A549 (cell line): ENCODE measurements around the gene NMT1. TPM values are rescaled to one million over a fixed set of nuclear protein-coding genes. Genes with fewer than 3 reads are reported as not detected.

Source experiments
- CBX8 ChIP-seq: fragments of 200-600 bp; sonication (generic); IDR thresholded peaks from 2 replicates; pipeline ENCODE4 v1.6.1; 2016
- CEBPB ChIP-seq, 2 experiments: fragments of >200 bp in 1 of 2; sonication (Bioruptor Twin) in 1 of 2; formaldehyde crosslinking in 1 of 2; IDR thresholded peaks; 2 replicates each; pipeline ENCODE4 v1.6.1; 2012 to 2016
- CHD4 ChIP-seq: fragments of 200-600 bp; sonication (generic); IDR thresholded peaks from 2 replicates; pipeline ENCODE4 v1.6.1; 2016; ENCODE audit warnings: antibody characterized with exemption, mild to moderate bottlenecking, borderline replicate concordance
- EHF ChIP-seq: fragments of 250-450 bp; sonication (Bioruptor Pico); IDR thresholded peaks from 2 replicates; pipeline ENCODE4 v1.5.0; 2020; ENCODE audit warnings: mild to moderate bottlenecking
- EP300 ChIP-seq, 2 experiments: fragments of >200 bp; sonication (Bioruptor Twin); formaldehyde crosslinking; IDR thresholded peaks; 2 replicates in 1 of 2; 3 replicates in 1 of 2; pipeline ENCODE4 v1.6.1; 2016 to 2017
- FOSL2 ChIP-seq, 2 experiments: fragments of 450-650 bp in 1 of 2; fragments of >200 bp in 1 of 2; sonication (Bioruptor Twin) in 1 of 2; formaldehyde crosslinking; IDR thresholded peaks; 2 replicates each; pipeline versions ENCODE4 v1.5.0 to v1.6.1; 2016 to 2020; ENCODE audit warnings: mild to moderate bottlenecking in 1 of 2, moderate library complexity in 1 of 2
- GATA3 ChIP-seq: IDR thresholded peaks from 2 replicates; pipeline ENCODE4 v1.6.1; 2012; ENCODE audit warnings: borderline replicate concordance
- JUN ChIP-seq, 2 experiments: fragments of >200 bp; sonication (Bioruptor Twin); formaldehyde crosslinking; IDR thresholded peaks; 2 replicates in 1 of 2; 3 replicates in 1 of 2; pipeline ENCODE4 v1.6.1; 2016 to 2017
- KDM5A ChIP-seq: fragments of 200-600 bp; sonication (generic); IDR thresholded peaks from 2 replicates; pipeline ENCODE4 v1.6.1; 2016; ENCODE audit warnings: antibody characterized with exemption, mild to moderate bottlenecking
- MYC ChIP-seq: IDR thresholded peaks from 2 replicates; pipeline ENCODE4 v1.6.1; 2012; ENCODE audit warnings: mild to moderate bottlenecking, inconsistent platforms, low read length, improper control_type of control experiment, borderline replicate concordance
- RCOR1 ChIP-seq: fragments of 150-350 bp; IDR thresholded peaks from 2 replicates; pipeline ENCODE4 v1.6.1; 2014; ENCODE audit warnings: antibody characterized with exemption, low read length, low read depth
- TP53 ChIP-seq: fragments of 250-450 bp; sonication (Bioruptor Pico); IDR thresholded peaks from 2 replicates; pipeline ENCODE4 v1.5.0; 2021; ENCODE audit warnings: mild to moderate bottlenecking, moderate library complexity
- ZFP36 ChIP-seq: fragments of 450-650 bp; IDR thresholded peaks from 2 replicates; pipeline ENCODE4 v1.6.1; 2014; ENCODE audit warnings: borderline replicate concordance; ENCODE audit not compliant: partially characterized antibody
- ZNF302 ChIP-seq: fragments of 250-450 bp; sonication (Bioruptor Pico); IDR thresholded peaks from 2 replicates; pipeline ENCODE4 v1.9.0; 2021; ENCODE audit warnings: inconsistent platforms, mild to moderate bottlenecking, moderate library complexity
- polyA plus RNA-seq, 4 experiments: library from polyadenylated mRNA; depleted of rRNA in 3 of 4; stranded (reverse); fragments of >200 nt; fragmentation: RNase III in 1 of 4; extraction: RNeasy Plus Mini Kit Qiagen cat#74134 plus additional on column Dnase treatment in 1 of 4; gene quantifications; 2 replicates in 3 of 4; 3 replicates in 1 of 4; pipeline ENCODE4 v1.2.3, GENCODE V29; 2011 to 2017
- TF ChIP-seq, protein P1 (sequence below): IDR thresholded peaks from 2 replicates; pipeline ENCODE4 v1.6.1; 2012; ENCODE audit warnings: low read depth, borderline replicate concordance
- TF ChIP-seq, protein P2 (sequence below): fragments of 250-450 bp; sonication (Bioruptor Pico); IDR thresholded peaks from 2 replicates; pipeline ENCODE4 v1.5.0; 2020; ENCODE audit warnings: low read depth, mild to moderate bottlenecking, moderate library complexity
- TF ChIP-seq, protein P3 (sequence below): fragments of 200-600 bp; sonication (generic); IDR thresholded peaks from 2 replicates; pipeline ENCODE4 v1.6.1; 2016; ENCODE audit warnings: antibody characterized with exemption, mild to moderate bottlenecking, moderate library complexity
- TF ChIP-seq, protein P4 (sequence below): IDR thresholded peaks from 2 replicates; pipeline ENCODE4 v1.6.1; 2012
- TF ChIP-seq, protein P5 (sequence below): fragments of >200 bp; sonication (Bioruptor Twin); formaldehyde crosslinking; IDR thresholded peaks from 3 replicates; pipeline ENCODE4 v1.5.1; 2016

Gene NMT1
- polyA plus RNA-seq, 2 of the 4 experiments (the other 2 are of a cell fraction): 82.9 to 270 TPM

DNA sequence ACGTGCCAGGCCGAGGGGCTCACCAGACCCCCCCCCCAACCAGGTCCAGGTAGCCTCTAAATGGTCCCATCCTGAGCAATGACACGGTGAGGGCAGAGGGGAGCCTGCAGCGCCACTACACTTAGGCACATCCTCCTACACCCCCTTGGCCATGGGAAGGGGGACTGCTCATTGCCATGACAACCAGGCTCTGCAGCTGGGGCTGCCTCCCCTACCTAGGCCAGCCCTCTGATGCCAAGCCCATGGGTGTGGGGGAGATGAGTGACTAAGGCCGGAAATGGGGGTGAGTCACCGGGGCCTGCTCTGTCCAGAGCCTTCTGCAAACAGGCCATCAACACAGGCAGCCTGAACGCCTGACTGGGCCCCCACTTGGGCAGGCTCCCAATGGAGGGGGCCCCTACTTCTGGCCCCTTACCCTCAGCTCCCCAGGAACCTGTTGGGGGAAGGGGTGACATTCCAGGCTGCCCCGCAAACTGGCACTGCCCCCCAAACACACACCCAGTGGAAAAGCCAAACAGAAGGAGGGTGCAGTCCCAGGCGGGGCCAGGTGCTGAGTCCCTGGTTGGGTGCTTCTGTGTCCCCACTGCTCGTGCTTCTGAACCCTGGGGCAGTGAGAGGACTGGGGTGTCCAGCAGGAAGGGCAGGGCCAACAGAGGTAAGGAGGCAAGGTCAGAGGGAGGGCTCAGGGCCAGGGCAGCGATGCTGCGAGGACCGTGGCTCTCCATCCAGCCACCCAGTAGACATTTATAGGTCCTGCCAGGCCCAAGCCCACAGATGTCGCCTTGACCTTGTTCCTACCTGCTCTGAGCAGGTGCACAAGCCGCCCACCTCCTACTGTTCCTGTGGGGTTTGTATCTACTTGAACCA, 63.0 kb downstream of the NMT1 start (continued):
- TF ChIP-seq, protein P1, sequence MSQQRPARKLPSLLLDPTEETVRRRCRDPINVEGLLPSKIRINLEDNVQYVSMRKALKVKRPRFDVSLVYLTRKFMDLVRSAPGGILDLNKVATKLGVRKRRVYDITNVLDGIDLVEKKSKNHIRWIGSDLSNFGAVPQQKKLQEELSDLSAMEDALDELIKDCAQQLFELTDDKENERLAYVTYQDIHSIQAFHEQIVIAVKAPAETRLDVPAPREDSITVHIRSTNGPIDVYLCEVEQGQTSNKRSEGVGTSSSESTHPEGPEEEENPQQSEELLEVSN: peak; percentile 41; the same call in 1 of the 2 replicates
- 0 out of 2 replicates have a peak, but pooled peaks have one; percentile 19 for TF ChIP-seq EHF (CRISPR knock-in tag)
- peak; percentile 96 for TF ChIP-seq FOSL2 (IDR thresholded peaks at IDR 0.05)
- TF ChIP-seq FOSL2 (CRISPR knock-in tag; IDR thresholded peaks at IDR 0.05): peak; percentile 100
- TF ChIP-seq, protein P2, sequence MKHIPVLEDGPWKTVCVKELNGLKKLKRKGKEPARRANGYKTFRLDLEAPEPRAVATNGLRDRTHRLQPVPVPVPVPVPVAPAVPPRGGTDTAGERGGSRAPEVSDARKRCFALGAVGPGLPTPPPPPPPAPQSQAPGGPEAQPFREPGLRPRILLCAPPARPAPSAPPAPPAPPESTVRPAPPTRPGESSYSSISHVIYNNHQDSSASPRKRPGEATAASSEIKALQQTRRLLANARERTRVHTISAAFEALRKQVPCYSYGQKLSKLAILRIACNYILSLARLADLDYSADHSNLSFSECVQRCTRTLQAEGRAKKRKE (CRISPR knock-in tag): peak; percentile 67; the same call in 1 of the 2 replicates
- no peak for TF ChIP-seq TP53 (CRISPR knock-in tag)
- TF ChIP-seq KDM5A: no peak
- TF ChIP-seq, protein P3, sequence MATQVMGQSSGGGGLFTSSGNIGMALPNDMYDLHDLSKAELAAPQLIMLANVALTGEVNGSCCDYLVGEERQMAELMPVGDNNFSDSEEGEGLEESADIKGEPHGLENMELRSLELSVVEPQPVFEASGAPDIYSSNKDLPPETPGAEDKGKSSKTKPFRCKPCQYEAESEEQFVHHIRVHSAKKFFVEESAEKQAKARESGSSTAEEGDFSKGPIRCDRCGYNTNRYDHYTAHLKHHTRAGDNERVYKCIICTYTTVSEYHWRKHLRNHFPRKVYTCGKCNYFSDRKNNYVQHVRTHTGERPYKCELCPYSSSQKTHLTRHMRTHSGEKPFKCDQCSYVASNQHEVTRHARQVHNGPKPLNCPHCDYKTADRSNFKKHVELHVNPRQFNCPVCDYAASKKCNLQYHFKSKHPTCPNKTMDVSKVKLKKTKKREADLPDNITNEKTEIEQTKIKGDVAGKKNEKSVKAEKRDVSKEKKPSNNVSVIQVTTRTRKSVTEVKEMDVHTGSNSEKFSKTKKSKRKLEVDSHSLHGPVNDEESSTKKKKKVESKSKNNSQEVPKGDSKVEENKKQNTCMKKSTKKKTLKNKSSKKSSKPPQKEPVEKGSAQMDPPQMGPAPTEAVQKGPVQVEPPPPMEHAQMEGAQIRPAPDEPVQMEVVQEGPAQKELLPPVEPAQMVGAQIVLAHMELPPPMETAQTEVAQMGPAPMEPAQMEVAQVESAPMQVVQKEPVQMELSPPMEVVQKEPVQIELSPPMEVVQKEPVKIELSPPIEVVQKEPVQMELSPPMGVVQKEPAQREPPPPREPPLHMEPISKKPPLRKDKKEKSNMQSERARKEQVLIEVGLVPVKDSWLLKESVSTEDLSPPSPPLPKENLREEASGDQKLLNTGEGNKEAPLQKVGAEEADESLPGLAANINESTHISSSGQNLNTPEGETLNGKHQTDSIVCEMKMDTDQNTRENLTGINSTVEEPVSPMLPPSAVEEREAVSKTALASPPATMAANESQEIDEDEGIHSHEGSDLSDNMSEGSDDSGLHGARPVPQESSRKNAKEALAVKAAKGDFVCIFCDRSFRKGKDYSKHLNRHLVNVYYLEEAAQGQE: no peak
- TF ChIP-seq ZFP36: no peak
- peak; percentile 43; the same call in 1 of the 2 replicates for TF ChIP-seq MYC
- TF ChIP-seq CBX8: no peak
- peak; percentile 61; the same call in 1 of the 2 replicates for TF ChIP-seq GATA3
- TF ChIP-seq JUN (IDR thresholded peaks at IDR 0.05): peak; percentile 71 to 97; a peak in 4 of 5 replicates
- no peak for TF ChIP-seq CHD4
- no peak for TF ChIP-seq CEBPB (IDR thresholded peaks at IDR 0.05)
- TF ChIP-seq, protein P4, sequence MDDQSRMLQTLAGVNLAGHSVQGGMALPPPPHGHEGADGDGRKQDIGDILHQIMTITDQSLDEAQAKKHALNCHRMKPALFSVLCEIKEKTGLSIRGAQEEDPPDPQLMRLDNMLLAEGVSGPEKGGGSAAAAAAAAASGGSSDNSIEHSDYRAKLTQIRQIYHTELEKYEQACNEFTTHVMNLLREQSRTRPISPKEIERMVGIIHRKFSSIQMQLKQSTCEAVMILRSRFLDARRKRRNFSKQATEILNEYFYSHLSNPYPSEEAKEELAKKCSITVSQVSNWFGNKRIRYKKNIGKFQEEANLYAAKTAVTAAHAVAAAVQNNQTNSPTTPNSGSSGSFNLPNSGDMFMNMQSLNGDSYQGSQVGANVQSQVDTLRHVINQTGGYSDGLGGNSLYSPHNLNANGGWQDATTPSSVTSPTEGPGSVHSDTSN: 0 out of 2 replicates have a peak, but pooled peaks have one; percentile 38
- TF ChIP-seq EP300 (IDR thresholded peaks at IDR 0.05): peak in 1 of 2 experiments; percentile 72; a peak in 2 of 5 replicates
- TF ChIP-seq ZNF302: peak; percentile 42; the same call in 1 of the 2 replicates
- TF ChIP-seq, protein P5, sequence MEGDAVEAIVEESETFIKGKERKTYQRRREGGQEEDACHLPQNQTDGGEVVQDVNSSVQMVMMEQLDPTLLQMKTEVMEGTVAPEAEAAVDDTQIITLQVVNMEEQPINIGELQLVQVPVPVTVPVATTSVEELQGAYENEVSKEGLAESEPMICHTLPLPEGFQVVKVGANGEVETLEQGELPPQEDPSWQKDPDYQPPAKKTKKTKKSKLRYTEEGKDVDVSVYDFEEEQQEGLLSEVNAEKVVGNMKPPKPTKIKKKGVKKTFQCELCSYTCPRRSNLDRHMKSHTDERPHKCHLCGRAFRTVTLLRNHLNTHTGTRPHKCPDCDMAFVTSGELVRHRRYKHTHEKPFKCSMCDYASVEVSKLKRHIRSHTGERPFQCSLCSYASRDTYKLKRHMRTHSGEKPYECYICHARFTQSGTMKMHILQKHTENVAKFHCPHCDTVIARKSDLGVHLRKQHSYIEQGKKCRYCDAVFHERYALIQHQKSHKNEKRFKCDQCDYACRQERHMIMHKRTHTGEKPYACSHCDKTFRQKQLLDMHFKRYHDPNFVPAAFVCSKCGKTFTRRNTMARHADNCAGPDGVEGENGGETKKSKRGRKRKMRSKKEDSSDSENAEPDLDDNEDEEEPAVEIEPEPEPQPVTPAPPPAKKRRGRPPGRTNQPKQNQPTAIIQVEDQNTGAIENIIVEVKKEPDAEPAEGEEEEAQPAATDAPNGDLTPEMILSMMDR: no peak
- 0 out of 2 replicates have a peak, but pooled peaks have one; percentile 15 for TF ChIP-seq RCOR1
